CMK (cell line): ENCODE results near the gene MDFIC.

Source experiments
- DNase-seq: peaks from one replicate; pipeline ENCODE4 v3.0.0-alpha.2; 2010; ENCODE audit warnings: low read depth

MDFIC gene

GRCh38 chr7:114997487-114998404 is 75.9 kb downstream of the MDFIC start:
- no peak for DNase-seq

- no peak for DNase-seq
Observed at GRCh38 chr7:115004121-115004520, 82.2 kb downstream of the MDFIC start.

GRCh38 chr7:115005251-115005650 is 83.4 kb downstream of the MDFIC start:
- no peak for DNase-seq

- DNase-seq = no peak
Observed at GRCh38 chr7:115005953-115006352, 84.1 kb downstream of the MDFIC start.

GRCh38 chr7:115007751-115008150 is 85.9 kb downstream of the MDFIC start:
- no peak for DNase-seq

- DNase-seq = no peak
Observed at GRCh38 chr7:115008465-115009114, 86.7 kb downstream of the MDFIC start.

GRCh38 chr7:115009139-115009538 is 87.2 kb downstream of the MDFIC start:
- no peak for DNase-seq

GRCh38 chr7:115009736-115010440 is 88.0 kb downstream of the MDFIC start:
- no peak for DNase-seq

GRCh38 chr7:115010441-115010820 is 88.5 kb downstream of the MDFIC start:
- DNase-seq = no peak

GRCh38 chr7:115013886-115014285 is 92.0 kb downstream of the MDFIC start:
- DNase-seq = no peak

- DNase-seq = no peak
Observed at GRCh38 chr7:115014794-115015193, 92.9 kb downstream of the MDFIC start.

GRCh38 chr7:115015619-115016018 is 93.7 kb downstream of the MDFIC start:
- DNase-seq = no peak

GRCh38 chr7:115019882-115020605 is 98.2 kb downstream of the MDFIC start:
- no peak for DNase-seq

GRCh38 chr7:115023219-115023618 is 101.3 kb downstream of the MDFIC start:
- peak; percentile 95 for DNase-seq

- DNase-seq = no peak
Observed at GRCh38 chr7:115024276-115024675, 102.4 kb downstream of the MDFIC start.

- no peak for DNase-seq
Observed at GRCh38 chr7:115032715-115033703, 111.1 kb downstream of the MDFIC start.

- DNase-seq = no peak
Observed at GRCh38 chr7:115033917-115034459, 112.1 kb downstream of the MDFIC start.

GRCh38 chr7:115034515-115034914 is 112.6 kb downstream of the MDFIC start:
- no peak for DNase-seq

GRCh38 chr7:115037128-115037802 is 115.4 kb downstream of the MDFIC start:
- no peak for DNase-seq

GRCh38 chr7:115038158-115038557 is 116.3 kb downstream of the MDFIC start:
- no peak for DNase-seq
